Uterus (tissue), 2 donors: Measurements from ENCODE around the gene CTSE.

Experiments used
- POLR2A ChIP-seq, 2 donors: fragments of 450-650 bp; IDR thresholded peaks; one replicate each; pipeline ENCODE4 v1.6.1; 2016; ENCODE audit warnings: antibody characterized with exemption in 2 of 2, mild to moderate bottlenecking in 1 of 2, moderate library complexity in 1 of 2
- TF ChIP-seq, protein P1 (sequence below), 4 experiments: fragments of 200-600 bp in 2 of 4; fragments of 450-650 bp in 2 of 4; sonication (generic) in 2 of 4; IDR thresholded peaks; one replicate each; pipeline ENCODE4 v1.5.1; 2016 to 2019; ENCODE audit warnings: antibody characterized with exemption in 4 of 4, mild to moderate bottlenecking in 2 of 4, moderate library complexity in 1 of 4

- TF ChIP-seq, protein P1, sequence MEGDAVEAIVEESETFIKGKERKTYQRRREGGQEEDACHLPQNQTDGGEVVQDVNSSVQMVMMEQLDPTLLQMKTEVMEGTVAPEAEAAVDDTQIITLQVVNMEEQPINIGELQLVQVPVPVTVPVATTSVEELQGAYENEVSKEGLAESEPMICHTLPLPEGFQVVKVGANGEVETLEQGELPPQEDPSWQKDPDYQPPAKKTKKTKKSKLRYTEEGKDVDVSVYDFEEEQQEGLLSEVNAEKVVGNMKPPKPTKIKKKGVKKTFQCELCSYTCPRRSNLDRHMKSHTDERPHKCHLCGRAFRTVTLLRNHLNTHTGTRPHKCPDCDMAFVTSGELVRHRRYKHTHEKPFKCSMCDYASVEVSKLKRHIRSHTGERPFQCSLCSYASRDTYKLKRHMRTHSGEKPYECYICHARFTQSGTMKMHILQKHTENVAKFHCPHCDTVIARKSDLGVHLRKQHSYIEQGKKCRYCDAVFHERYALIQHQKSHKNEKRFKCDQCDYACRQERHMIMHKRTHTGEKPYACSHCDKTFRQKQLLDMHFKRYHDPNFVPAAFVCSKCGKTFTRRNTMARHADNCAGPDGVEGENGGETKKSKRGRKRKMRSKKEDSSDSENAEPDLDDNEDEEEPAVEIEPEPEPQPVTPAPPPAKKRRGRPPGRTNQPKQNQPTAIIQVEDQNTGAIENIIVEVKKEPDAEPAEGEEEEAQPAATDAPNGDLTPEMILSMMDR (IDR thresholded peaks at IDR 0.05): no peak
- no peak for TF ChIP-seq POLR2A (IDR thresholded peaks at IDR 0.05)
These were observed 35.1 kb downstream of the CTSE start for GRCh38 chr1:205988585-205988995.
